ENCODE measurements around the gene OPALIN. TPM values are rescaled to one million over a fixed set of nuclear protein-coding genes. Genes with fewer than 3 reads are reported as not detected.

The OPALIN gene
- total and polyA plus RNA-seq, 12 donors = not detected

DNA sequence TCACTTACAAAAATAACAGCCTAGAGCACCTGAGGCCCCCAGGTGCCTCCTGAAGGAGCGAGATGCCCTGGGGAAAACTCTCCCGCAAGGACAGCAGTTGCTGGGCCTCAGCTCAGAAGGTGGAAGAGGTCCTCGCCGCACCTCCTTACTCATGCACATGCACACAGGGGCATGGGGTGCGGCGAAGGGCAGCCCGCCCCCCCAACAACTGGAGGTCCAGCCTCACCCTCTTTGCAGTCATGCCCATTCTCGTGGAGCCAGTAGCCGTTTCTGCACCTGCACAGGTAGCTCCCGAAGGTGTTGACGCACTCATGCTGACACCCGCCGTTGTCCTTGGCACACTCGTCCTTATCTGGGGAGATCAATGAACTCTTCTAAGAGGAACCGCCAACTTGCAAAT is 19.9 kb upstream of the OPALIN start:
- 71 to 78% (median 74%) methylated on average over 11 to 15 of the region's 15 CpGs for WGBS, 4 donors
- no peak overlapping the region for H3K4me3 ChIP-seq
- no peaks in the 10 kb centered on the region for H3K9me3 ChIP-seq (replicated peaks in 1 of 3)
- peaks cover 0 to 3% of the 10 kb centered on the region in 2 donors for H3K4me1 ChIP-seq (replicated peaks in 1 of 2)
- no peaks in the 10 kb centered on the region for H3K27me3 ChIP-seq
- intact Hi-C loops (cut with DNase I) = loop anchor here (5.0 to 10.0 kb wide), 3 partner anchors 126 to 836 kb away; partner anchors contain the start of gene TLL2 (in 1 of the 2)
- no peak overlapping the region for H3K27ac ChIP-seq
- no peak for DNase-seq
- TF ChIP-seq, protein P1, sequence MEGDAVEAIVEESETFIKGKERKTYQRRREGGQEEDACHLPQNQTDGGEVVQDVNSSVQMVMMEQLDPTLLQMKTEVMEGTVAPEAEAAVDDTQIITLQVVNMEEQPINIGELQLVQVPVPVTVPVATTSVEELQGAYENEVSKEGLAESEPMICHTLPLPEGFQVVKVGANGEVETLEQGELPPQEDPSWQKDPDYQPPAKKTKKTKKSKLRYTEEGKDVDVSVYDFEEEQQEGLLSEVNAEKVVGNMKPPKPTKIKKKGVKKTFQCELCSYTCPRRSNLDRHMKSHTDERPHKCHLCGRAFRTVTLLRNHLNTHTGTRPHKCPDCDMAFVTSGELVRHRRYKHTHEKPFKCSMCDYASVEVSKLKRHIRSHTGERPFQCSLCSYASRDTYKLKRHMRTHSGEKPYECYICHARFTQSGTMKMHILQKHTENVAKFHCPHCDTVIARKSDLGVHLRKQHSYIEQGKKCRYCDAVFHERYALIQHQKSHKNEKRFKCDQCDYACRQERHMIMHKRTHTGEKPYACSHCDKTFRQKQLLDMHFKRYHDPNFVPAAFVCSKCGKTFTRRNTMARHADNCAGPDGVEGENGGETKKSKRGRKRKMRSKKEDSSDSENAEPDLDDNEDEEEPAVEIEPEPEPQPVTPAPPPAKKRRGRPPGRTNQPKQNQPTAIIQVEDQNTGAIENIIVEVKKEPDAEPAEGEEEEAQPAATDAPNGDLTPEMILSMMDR (IDR thresholded peaks at IDR 0.05) = no peak
- TF ChIP-seq POLR2A (IDR thresholded peaks at IDR 0.05) = no peak
- no peaks in the 10 kb centered on the region for H3K36me3 ChIP-seq (replicated peaks in 1 of 2)

DNA sequence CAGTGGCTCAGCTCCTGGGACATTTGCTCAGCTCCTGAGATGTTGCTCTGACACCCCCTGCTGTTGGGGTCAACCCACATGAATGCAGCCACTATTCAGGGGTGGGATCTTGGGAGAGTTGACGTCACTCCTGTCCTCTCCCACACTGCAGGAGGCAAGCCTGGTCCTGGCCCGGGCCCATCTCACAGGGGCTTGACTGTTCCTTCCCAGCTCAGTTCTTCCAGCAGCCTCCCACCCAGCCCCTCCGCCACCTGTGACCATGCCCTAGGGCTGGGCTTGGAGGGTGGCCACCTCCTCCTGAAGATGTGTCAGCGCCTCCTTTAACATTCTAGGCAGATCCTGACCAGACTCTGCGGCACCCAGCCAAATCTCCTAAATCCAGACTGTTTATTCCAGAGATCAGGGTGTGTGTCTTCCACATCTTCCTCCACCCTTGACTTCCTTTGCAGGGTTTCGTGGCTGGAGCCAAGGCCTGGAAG is 19.1 kb upstream of the OPALIN start:
- no peak for DNase-seq
- Histone ChIP-seq H3K36me3 (replicated peaks in 1 of 2) (no peaks in the 10 kb centered on the region), H3K4me1 (replicated peaks in 1 of 2) (peaks cover 0 to 3% of the 10 kb centered on the region in 2 donors), H3K4me3 (no peak overlapping the region), H3K27me3 (no peaks in the 10 kb centered on the region), H3K9me3 (replicated peaks in 1 of 3) (no peaks in the 10 kb centered on the region), H3K27ac (no peak overlapping the region)
- TF ChIP-seq POLR2A (IDR thresholded peaks at IDR 0.05) = no peak
- TF ChIP-seq, protein P1 (IDR thresholded peaks at IDR 0.05) = no peak
- 67 to 89% (median 68%) methylated on average over 4 to 6 of the region's 6 CpGs for WGBS, 4 donors
- intact Hi-C loops (cut with DNase I) = loop anchor here (5.0 to 10.0 kb wide), 3 partner anchors 127 to 837 kb away; partner anchors contain the start of gene TLL2 (in 1 of the 2)

DNA sequence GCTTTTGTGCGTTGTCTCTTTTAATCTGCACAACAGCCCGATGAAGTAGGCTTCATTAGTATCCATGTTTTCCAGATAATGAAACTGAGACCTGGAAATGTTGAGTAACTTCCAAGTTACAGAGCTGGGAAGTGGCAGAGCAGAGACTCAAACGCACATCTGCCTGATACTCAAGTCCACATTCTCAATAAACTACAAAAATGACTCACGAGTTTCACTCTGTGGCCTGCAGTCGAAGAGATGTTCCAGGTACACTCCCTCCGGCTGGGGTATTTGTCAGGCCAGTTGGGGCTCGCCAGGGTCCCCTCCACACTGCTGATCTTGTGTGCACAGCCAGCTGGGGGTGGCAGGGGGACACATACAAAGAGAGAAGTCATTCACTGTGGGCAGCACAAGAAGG is 17.7 kb upstream of the OPALIN start:
- intact Hi-C loops (cut with DNase I) = loop anchor here (5.0 to 10.0 kb wide), 3 partner anchors 128 to 838 kb away; partner anchors contain the start of gene TLL2 (in 1 of the 2)
- no peaks in the 10 kb centered on the region for H3K27me3 ChIP-seq
- H3K9me3 ChIP-seq (replicated peaks in 1 of 3) = no peaks in the 10 kb centered on the region
- no peaks in the 10 kb centered on the region for H3K36me3 ChIP-seq (replicated peaks in 1 of 2)
- peaks cover 0 to 3% of the 10 kb centered on the region in 2 donors for H3K4me1 ChIP-seq (replicated peaks in 1 of 2)
- WGBS, 4 donors = 53 to 77% (median 71%) methylated on average over 7 of the region's 7 CpGs
- no peak for TF ChIP-seq POLR2A (IDR thresholded peaks at IDR 0.05)
- TF ChIP-seq, protein P1 (IDR thresholded peaks at IDR 0.05) = no peak
- DNase-seq = no peak
- no peak overlapping the region for H3K4me3 ChIP-seq
- no peak overlapping the region for H3K27ac ChIP-seq

DNA sequence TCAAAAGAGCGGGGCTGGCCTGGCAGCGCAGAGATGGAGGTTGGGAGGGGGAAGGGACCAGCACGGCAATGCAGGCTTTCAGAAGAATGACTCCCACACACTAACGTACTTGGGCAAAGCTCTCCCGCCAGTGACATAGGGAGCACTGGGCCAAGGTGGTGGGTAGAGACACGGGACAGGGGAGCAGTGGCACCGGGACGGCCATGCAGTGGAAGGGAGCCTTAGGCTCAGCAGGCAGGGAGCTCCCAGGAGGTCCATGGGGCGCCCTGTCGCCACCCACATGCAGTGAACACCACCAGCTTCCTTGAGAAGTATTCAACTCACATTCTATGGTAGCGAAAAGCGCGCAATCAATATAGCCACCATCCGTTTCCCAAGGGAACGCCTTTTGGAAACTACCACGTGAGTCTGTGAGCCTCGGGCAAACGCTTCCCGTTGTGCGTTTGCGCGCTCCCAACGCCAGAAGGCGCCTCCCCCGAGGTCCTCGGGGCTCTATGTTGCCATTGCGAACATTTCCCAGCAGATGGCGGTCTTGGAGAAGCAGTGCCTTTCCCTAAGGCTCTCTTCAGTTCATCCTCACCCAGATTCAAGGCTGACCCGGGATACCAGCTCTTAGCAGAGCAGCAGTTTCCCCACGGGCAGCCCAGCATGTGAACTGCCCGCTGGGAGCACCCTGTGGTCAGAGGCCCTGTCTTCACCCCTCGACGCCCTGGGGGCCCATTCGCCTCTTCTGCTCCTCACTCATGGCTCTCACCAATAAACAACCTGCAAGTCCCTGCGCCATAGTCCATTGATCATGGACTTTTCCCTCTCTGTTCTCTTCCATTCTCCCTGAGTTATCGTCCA is 16.4 kb upstream of the OPALIN start:
- TF ChIP-seq, protein P1 (IDR thresholded peaks at IDR 0.05) = peak; percentile 84 to 97 (median 90)
- no peak for TF ChIP-seq POLR2A (IDR thresholded peaks at IDR 0.05)
- Histone ChIP-seq H3K4me1 (replicated peaks in 1 of 2) (peaks cover 0 to 3% of the 10 kb centered on the region in 2 donors), H3K9me3 (replicated peaks in 1 of 3) (no peaks in the 10 kb centered on the region), H3K27me3 (no peaks in the 10 kb centered on the region), H3K4me3 (peak overlapping the region in 3 of 4 donors; percentile 18 to 58 (median 20)), H3K27ac (no peak overlapping the region), H3K36me3 (replicated peaks in 1 of 2) (no peaks in the 10 kb centered on the region)
- intact Hi-C loops (cut with DNase I) = loop anchor here (5.0 to 10.0 kb wide), 3 partner anchors 130 to 840 kb away; partner anchors contain the start of gene TLL2 (in 1 of the 2)
- 5 to 10% (median 6%) methylated on average over 14 to 36 of the region's 36 CpGs for WGBS, 4 donors
- DNase-seq = peak; percentile 86 to 94 (median 89)
